Measurements from ENCODE around the gene RAI14. TPM values are rescaled to one million over a fixed set of nuclear protein-coding genes. Genes with fewer than 3 reads are reported as not detected.

The RAI14 gene
- total RNA-seq, 1 donor from 2014 or later = 307 TPM

DNA sequence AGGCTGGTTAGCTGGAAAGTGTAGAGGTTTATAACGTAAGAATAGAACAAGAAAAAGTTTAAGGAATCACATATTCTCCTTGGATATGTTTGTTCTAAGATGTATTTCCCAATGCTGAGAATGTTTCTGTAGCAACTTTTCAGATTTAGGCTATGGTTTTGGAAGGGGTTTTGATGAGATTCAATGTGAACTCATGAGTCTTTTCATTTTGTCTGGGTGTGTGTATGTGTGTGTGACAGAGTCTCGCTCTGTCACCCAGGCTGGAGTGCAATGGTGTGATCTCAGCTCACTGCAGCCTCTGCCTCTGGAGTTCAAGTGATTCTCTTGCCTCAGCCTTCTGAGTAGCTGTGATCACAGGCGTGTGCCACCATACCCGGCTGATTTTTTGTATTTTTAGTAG is 38.6 kb downstream of the RAI14 start:
- H3K4me2 ChIP-seq (ENCODE audit: low read length) = no peak overlapping the region
- H3K4me1 Mint-ChIP-seq (ENCODE audit: low read depth, unreplicated experiment) = peaks cover 38% of the 10 kb centered on the region

DNA sequence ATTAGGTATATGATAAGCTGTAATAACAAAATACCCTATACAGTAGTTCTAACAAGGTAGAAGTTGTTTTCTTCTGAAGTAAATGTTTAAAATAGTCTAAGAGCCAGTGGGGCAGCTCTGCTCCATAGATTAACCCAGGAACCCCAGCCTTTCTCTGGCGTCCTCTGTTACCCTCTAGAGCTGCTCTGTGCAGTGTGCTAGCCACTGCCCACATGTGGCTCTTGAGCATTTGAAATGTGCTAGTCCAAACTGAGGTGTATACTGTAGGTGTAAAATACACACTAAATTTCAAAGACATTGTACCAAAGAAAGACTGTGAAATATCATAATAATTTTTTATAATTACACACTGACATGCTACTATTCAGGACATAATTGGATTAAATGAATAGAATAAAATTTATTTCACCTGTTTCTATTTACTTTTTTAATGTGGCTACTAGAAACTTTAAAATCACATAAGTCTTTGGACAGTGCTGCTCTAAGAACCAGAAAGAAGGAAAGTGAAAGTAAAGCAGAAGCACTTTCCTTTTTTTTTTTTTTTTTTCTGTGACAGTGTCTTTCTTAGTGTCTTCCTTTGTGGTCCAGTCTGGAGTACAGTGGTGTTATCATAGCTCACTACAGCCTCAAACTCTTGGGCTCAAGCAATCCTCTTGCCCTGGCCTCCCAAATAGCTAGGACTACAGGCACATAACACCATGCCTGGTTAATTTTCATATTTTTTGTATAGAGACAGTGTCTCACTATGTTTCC is 39.3 kb downstream of the RAI14 start:
- Histone ChIP-seq H3K4me2 (ENCODE audit: low read length) (no peak overlapping the region), H3K9ac (ENCODE audit: low read length) (peak overlapping the region; percentile 4), H2AFZ (ENCODE audit: low read depth, low read length) (no peak overlapping the region), H3K27ac (ENCODE audit: low read depth, low read length) (peak overlapping the region; percentile 35), H4K20me1 (ENCODE audit: insufficient read depth, low read length) (peaks cover 60% of the 10 kb centered on the region), H3K79me2 (ENCODE audit: insufficient read depth, low read length) (peaks cover 96% of the 10 kb centered on the region), H3K27me3 (ENCODE audit: insufficient read depth, low read length) (no peaks in the 10 kb centered on the region), H3K9me3 (ENCODE audit: insufficient read depth, low read depth, low read length) (no peaks in the 10 kb centered on the region), H3K36me3 (ENCODE audit: insufficient read depth, low read length) (peaks cover 27% of the 10 kb centered on the region), H3K4me3 (ENCODE audit: insufficient read depth, low read depth, low read length) (no peak overlapping the region), H3K4me1 (ENCODE audit: insufficient read depth, low read length) (peaks cover 18% of the 10 kb centered on the region)
- Mint-ChIP-seq H3K27ac (ENCODE audit: unreplicated experiment) (no peak overlapping the region), H3K4me3 (ENCODE audit: unreplicated experiment) (no peak overlapping the region), H3K36me3 (ENCODE audit: low read depth, unreplicated experiment) (peaks cover 23% of the 10 kb centered on the region), H3K9me3 (ENCODE audit: unreplicated experiment) (no peaks in the 10 kb centered on the region), H3K27me3 (ENCODE audit: low read depth, unreplicated experiment) (no peaks in the 10 kb centered on the region), H3K4me1 (ENCODE audit: low read depth, unreplicated experiment) (peaks cover 40% of the 10 kb centered on the region)
- no peak for FAIRE-seq
- DNase-seq (ENCODE audit: low read depth) = no peak
- no peak for TF ChIP-seq EZH2 (IDR thresholded peaks at IDR 0.05; ENCODE audit: insufficient read depth, low read length)
- TF ChIP-seq, protein P1, sequence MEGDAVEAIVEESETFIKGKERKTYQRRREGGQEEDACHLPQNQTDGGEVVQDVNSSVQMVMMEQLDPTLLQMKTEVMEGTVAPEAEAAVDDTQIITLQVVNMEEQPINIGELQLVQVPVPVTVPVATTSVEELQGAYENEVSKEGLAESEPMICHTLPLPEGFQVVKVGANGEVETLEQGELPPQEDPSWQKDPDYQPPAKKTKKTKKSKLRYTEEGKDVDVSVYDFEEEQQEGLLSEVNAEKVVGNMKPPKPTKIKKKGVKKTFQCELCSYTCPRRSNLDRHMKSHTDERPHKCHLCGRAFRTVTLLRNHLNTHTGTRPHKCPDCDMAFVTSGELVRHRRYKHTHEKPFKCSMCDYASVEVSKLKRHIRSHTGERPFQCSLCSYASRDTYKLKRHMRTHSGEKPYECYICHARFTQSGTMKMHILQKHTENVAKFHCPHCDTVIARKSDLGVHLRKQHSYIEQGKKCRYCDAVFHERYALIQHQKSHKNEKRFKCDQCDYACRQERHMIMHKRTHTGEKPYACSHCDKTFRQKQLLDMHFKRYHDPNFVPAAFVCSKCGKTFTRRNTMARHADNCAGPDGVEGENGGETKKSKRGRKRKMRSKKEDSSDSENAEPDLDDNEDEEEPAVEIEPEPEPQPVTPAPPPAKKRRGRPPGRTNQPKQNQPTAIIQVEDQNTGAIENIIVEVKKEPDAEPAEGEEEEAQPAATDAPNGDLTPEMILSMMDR (IDR thresholded peaks at IDR 0.05; ENCODE audit: insufficient read depth, low read depth, low read length) = no peak

More for the DNA sequence above, 38.6 kb downstream of the RAI14 start:
- no peak overlapping the region for H3K4me3 ChIP-seq (ENCODE audit: insufficient read depth, low read depth, low read length)
- peak overlapping the region; percentile 17 for H3K27ac ChIP-seq (ENCODE audit: low read depth, low read length)
- peaks cover 56% of the 10 kb centered on the region for H4K20me1 ChIP-seq (ENCODE audit: insufficient read depth, low read length)
- no peaks in the 10 kb centered on the region for H3K9me3 ChIP-seq (ENCODE audit: insufficient read depth, low read depth, low read length)
- peaks cover 96% of the 10 kb centered on the region for H3K79me2 ChIP-seq (ENCODE audit: insufficient read depth, low read length)
- H3K4me3 Mint-ChIP-seq (ENCODE audit: unreplicated experiment) = no peak overlapping the region
- H3K27me3 ChIP-seq (ENCODE audit: insufficient read depth, low read length) = no peaks in the 10 kb centered on the region
- DNase-seq (ENCODE audit: low read depth) (no peak), FAIRE-seq (no peak)
- H3K9me3 Mint-ChIP-seq (ENCODE audit: unreplicated experiment) = no peaks in the 10 kb centered on the region
- peaks cover 32% of the 10 kb centered on the region for H3K36me3 ChIP-seq (ENCODE audit: insufficient read depth, low read length)
- peak overlapping the region; percentile 65 for H3K27ac Mint-ChIP-seq (ENCODE audit: unreplicated experiment)
- H3K36me3 Mint-ChIP-seq (ENCODE audit: low read depth, unreplicated experiment) = peaks cover 28% of the 10 kb centered on the region
- H3K4me1 ChIP-seq (ENCODE audit: insufficient read depth, low read length) = peaks cover 18% of the 10 kb centered on the region
- TF ChIP-seq EZH2 (IDR thresholded peaks at IDR 0.05; ENCODE audit: insufficient read depth, low read length) = no peak
- TF ChIP-seq, protein P1 (IDR thresholded peaks at IDR 0.05; ENCODE audit: insufficient read depth, low read depth, low read length) = no peak
- no peak overlapping the region for H2AFZ ChIP-seq (ENCODE audit: low read depth, low read length)
- peak overlapping the region; percentile 4 for H3K9ac ChIP-seq (ENCODE audit: low read length)
- no peaks in the 10 kb centered on the region for H3K27me3 Mint-ChIP-seq (ENCODE audit: low read depth, unreplicated experiment)

Data from astrocyte (in vitro differentiated cells and primary cell).